Body of pancreas (tissue), 4 donors: ENCODE measurements around the gene TEAD1. TPM values are rescaled to one million over a fixed set of nuclear protein-coding genes. Genes with fewer than 3 reads are reported as not detected.
"Not testable (repeated sequence)": the region's sequence is repeated elsewhere in the genome, so short reads cannot be mapped to it uniquely, and the experiment has no call there.

Experiments
- ATAC-seq: fragments of 150-250 bp; one replicate; pipeline ENCODE4 v1.9.1; 2016
- DNase-seq, 4 donors: peaks; one replicate each; pipeline ENCODE4 v3.0.0-alpha.2; 2019
- H3K27ac ChIP-seq, 4 donors: fragments of 200-600 bp; sonication (generic); 1 replicate in 3 of 4; 2 replicates in 1 of 4; pipeline versions ENCODE4 v1.5.1 to v1.6.1; 2016 to 2019; ENCODE audit warnings: mild to moderate bottlenecking in 1 of 4, mixed read lengths in 1 of 4, moderate library complexity in 1 of 4
- H3K27me3 ChIP-seq, 2 donors: fragments of 200-600 bp; sonication (generic); one replicate each; pipeline ENCODE4 v1.6.0; 2016; ENCODE audit warnings: mild to moderate bottlenecking in 1 of 2
- H3K36me3 ChIP-seq, 2 donors: fragments of 200-600 bp; sonication (generic); replicated peaks in 1 of 2; 2 replicates each; pipeline ENCODE4 v1.5.1; 2016; ENCODE audit warnings: low read depth in 2 of 2; ENCODE audit not compliant: insufficient read depth in 1 of 2
- H3K4me1 ChIP-seq: fragments of 200-600 bp; sonication (generic); one replicate; pipeline ENCODE4 v1.6.0; 2016
- H3K4me3 ChIP-seq, 2 donors: fragments of 200-600 bp; sonication (generic); 1 replicate in 1 of 2; 2 replicates in 1 of 2; pipeline ENCODE4 v1.5.1; 2016 to 2019
- H3K9me3 ChIP-seq, 3 donors: fragments of 200-600 bp; sonication (generic); 1 replicate in 2 of 3; 2 replicates in 1 of 3; pipeline ENCODE4 v1.5.1; 2016
- CTCF ChIP-seq, 7 experiments: fragments of 450-650 bp in 4 of 7; fragments of 200-600 bp in 3 of 7; sonication (generic) in 3 of 7; IDR thresholded peaks; one replicate each; pipeline ENCODE4 v1.5.1; 2016 to 2019; ENCODE audit warnings: antibody characterized with exemption in 7 of 7
- POLR2A ChIP-seq, 3 donors: fragments of 450-650 bp; IDR thresholded peaks; one replicate each; pipeline ENCODE4 v1.6.1; 2016; ENCODE audit warnings: antibody characterized with exemption in 3 of 3, mild to moderate bottlenecking in 2 of 3
- WGBS, 2 donors: methylation state at CpG; one replicate each; pipeline ENCODE4 v1.1.5; 2017; 5-methylcytosine and 5-hydroxymethylcytosine counted together
- intact Hi-C: fragments of 100-400 bp; cut with DNase I; formaldehyde crosslinking; loops from one replicate; pipeline ENCODE4 v1.15.1; 2023
- total RNA-seq, 2 donors: library from RNA; depleted of rRNA; stranded (reverse); fragments of >200 nt; gene quantifications; one replicate each; pipeline ENCODE4 v1.1.0, GENCODE V29; 2016

TEAD1 gene
- total RNA-seq, 2 donors from 2014 or later, result 36.9 to 55.0 TPM

- H3K4me1 ChIP-seq, result peaks cover 22% of the 10 kb centered on the region
- no peak overlapping the region for H3K27ac ChIP-seq
- H3K36me3 ChIP-seq, result no peaks in the 10 kb centered on the region
- no peak for DNase-seq
- 69 to 73% methylated on average over 9 of the region's 9 CpGs for WGBS, 2 donors
- TF ChIP-seq CTCF (IDR thresholded peaks at IDR 0.05) (no peak), POLR2A (IDR thresholded peaks at IDR 0.05) (no peak)
- no peaks in the 10 kb centered on the region for H3K9me3 ChIP-seq
- no peak for ATAC-seq
- H3K27me3 ChIP-seq, result no peaks in the 10 kb centered on the region
- intact Hi-C loops, result no loop called here
- H3K4me3 ChIP-seq, result no peak overlapping the region
Observed at GRCh38 chr11:12755510-12756453, 81.6 kb downstream of the TEAD1 start.

- Histone ChIP-seq H3K4me1 (peaks cover 20% of the 10 kb centered on the region), H3K27me3 (no peaks in the 10 kb centered on the region), H3K9me3 (no peaks in the 10 kb centered on the region), H3K36me3 (no peaks in the 10 kb centered on the region), H3K27ac (no peak overlapping the region), H3K4me3 (no peak overlapping the region)
- intact Hi-C loops, result no loop called here
- no peak for ATAC-seq
- 78 to 94% methylated on average over 1 of the region's 1 CpG for WGBS, 2 donors
- DNase-seq, result no peak
- TF ChIP-seq POLR2A (IDR thresholded peaks at IDR 0.05) (no peak), CTCF (IDR thresholded peaks at IDR 0.05) (no peak)
Observed at GRCh38 chr11:12756454-12756806, 82.2 kb downstream of the TEAD1 start.

- no peak for DNase-seq
- 71 to 78% methylated on average over 3 of the region's 3 CpGs for WGBS, 2 donors
- no peak for TF ChIP-seq CTCF (IDR thresholded peaks at IDR 0.05)
- no peak for TF ChIP-seq POLR2A (IDR thresholded peaks at IDR 0.05)
- Histone ChIP-seq H3K36me3 (no peaks in the 10 kb centered on the region), H3K27ac (no peak overlapping the region), H3K9me3 (no peaks in the 10 kb centered on the region), H3K4me1 (peaks cover 20% of the 10 kb centered on the region), H3K4me3 (no peak overlapping the region), H3K27me3 (no peaks in the 10 kb centered on the region)
- intact Hi-C loops, result no loop called here
- no peak for ATAC-seq
Observed at GRCh38 chr11:12756867-12757266, 82.6 kb downstream of the TEAD1 start.

- intact Hi-C loops, result no loop called here
Observed at GRCh38 chr11:12757416-12757815, 83.2 kb downstream of the TEAD1 start.

GRCh38 chr11:12758117-12758516, 83.9 kb downstream of the TEAD1 start:
- H3K9me3 ChIP-seq, H3K4me3 ChIP-seq, intact Hi-C loops, H3K27ac ChIP-seq, H3K36me3 ChIP-seq, H3K27me3 ChIP-seq, ATAC-seq, DNase-seq: not testable (repeated sequence)
- WGBS, 2 donors, result 93 to 99% methylated on average over 5 to 6 of the region's 6 CpGs
- peaks cover 20% of the 10 kb centered on the region for H3K4me1 ChIP-seq

More at GRCh38 chr11:12757416-12757815, 83.2 kb downstream of the TEAD1 start:
- no peak overlapping the region for H3K27ac ChIP-seq
- 77 to 79% methylated on average over 2 of the region's 2 CpGs for WGBS, 2 donors
- no peak for TF ChIP-seq POLR2A (IDR thresholded peaks at IDR 0.05)
- no peak overlapping the region for H3K4me3 ChIP-seq
- DNase-seq, result no peak
- H3K27me3 ChIP-seq, result no peaks in the 10 kb centered on the region
- no peaks in the 10 kb centered on the region for H3K36me3 ChIP-seq
- ATAC-seq, result no peak
- no peaks in the 10 kb centered on the region for H3K9me3 ChIP-seq
- peaks cover 20% of the 10 kb centered on the region for H3K4me1 ChIP-seq
